ENCODE data around the gene COL21A1. TPM values are rescaled to one million over a fixed set of nuclear protein-coding genes. Genes with fewer than 3 reads are reported as not detected.

Gene COL21A1
- total RNA-seq, 2 experiments from 2014 or later, result not detected

DNA sequence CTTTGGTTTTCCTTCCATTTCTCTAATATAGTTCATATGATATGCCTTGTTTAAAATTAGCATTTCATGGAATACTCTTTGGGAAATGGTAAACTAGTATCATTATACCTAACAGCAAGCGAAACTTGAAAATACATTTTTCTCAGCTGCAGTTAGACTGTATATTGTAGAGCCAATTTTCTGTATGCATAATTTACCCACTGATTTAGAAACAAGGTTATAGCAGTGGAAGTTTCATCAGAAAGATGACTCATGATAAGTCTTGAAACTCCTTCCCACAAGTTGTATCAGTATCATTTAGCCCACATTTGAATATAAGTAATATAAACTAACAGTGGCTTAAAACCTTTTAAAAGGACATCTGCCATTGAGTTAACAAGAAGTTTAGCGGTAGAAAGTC is 207.2 kb downstream of the COL21A1 start:
- DNase-seq (no peak), ATAC-seq (ENCODE audit: poor library complexity) (no peak)
- Mint-ChIP-seq H3K27ac (no peak overlapping the region), H3K9me3 (peaks cover 4% of the 10 kb centered on the region), H3K4me3 (no peak overlapping the region), H3K27me3 (no peaks in the 10 kb centered on the region), H3K4me1 (ENCODE audit: low read depth) (no peaks in the 10 kb centered on the region), H3K36me3 (ENCODE audit: low read depth) (no peaks in the 10 kb centered on the region)
- H3K27me3 ChIP-seq (ENCODE audit: control insufficient read depth in 1 of 2, insufficient read depth in 2 of 2, low read length in 2 of 2), result no peaks in the 10 kb centered on the region
- TF ChIP-seq, protein P1, sequence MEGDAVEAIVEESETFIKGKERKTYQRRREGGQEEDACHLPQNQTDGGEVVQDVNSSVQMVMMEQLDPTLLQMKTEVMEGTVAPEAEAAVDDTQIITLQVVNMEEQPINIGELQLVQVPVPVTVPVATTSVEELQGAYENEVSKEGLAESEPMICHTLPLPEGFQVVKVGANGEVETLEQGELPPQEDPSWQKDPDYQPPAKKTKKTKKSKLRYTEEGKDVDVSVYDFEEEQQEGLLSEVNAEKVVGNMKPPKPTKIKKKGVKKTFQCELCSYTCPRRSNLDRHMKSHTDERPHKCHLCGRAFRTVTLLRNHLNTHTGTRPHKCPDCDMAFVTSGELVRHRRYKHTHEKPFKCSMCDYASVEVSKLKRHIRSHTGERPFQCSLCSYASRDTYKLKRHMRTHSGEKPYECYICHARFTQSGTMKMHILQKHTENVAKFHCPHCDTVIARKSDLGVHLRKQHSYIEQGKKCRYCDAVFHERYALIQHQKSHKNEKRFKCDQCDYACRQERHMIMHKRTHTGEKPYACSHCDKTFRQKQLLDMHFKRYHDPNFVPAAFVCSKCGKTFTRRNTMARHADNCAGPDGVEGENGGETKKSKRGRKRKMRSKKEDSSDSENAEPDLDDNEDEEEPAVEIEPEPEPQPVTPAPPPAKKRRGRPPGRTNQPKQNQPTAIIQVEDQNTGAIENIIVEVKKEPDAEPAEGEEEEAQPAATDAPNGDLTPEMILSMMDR (IDR thresholded peaks at IDR 0.05), result no peak
- POLR2A ChIA-PET, result no interaction called here
- CTCF ChIA-PET, result no interaction called here
- intact Hi-C loops (cut with DNase I, micrococcal nuclease), result no loop called here
- no peaks in the 10 kb centered on the region for H3K4me1 ChIP-seq (ENCODE audit: insufficient read depth, low read length)
- H3K27ac ChIP-seq (ENCODE audit: low read depth in 1 of 2, low read length in 2 of 2), result no peak overlapping the region
- H3K9me3 ChIP-seq (ENCODE audit: control insufficient read depth in 1 of 2, insufficient read depth in 1 of 2, low read length in 2 of 2), result no peaks in the 10 kb centered on the region
- no peaks in the 10 kb centered on the region for H3K36me3 ChIP-seq (ENCODE audit: insufficient read depth, low read length)
- no peak overlapping the region for H3K4me3 ChIP-seq (ENCODE audit: low read length)

DNA sequence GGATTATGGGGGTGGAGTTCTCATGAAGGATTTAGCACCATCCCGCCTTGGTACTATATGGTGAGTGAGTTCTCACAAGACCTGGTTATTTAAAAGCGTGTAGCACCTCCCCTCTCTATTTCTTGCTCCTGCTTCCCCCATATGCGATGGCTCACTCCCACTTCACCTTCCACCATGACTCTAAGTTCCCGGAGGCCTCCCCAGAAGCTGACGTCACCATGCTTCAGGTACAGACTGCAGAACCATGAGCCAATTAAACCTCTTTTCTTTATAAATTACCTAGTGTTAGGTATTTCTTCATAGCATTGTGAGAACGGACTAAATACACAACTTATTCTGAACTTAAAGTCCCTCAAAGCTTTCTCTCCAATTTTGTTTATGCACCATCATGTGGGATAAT is 208.6 kb downstream of the COL21A1 start:
- peaks cover 4% of the 10 kb centered on the region for H3K9me3 Mint-ChIP-seq
- intact Hi-C loops (cut with DNase I, micrococcal nuclease), result loop anchor here in 1 of 2 experiments (5.0 kb wide), 1 partner anchor 71 kb away; no protein-coding TSS in a partner anchor
- TF ChIP-seq, protein P1 (IDR thresholded peaks at IDR 0.05), result no peak
- H3K36me3 Mint-ChIP-seq (ENCODE audit: low read depth), result no peaks in the 10 kb centered on the region
- POLR2A ChIA-PET, result no interaction called here
- H3K4me3 Mint-ChIP-seq, result no peak overlapping the region
- H3K9me3 ChIP-seq (ENCODE audit: control insufficient read depth in 1 of 2, insufficient read depth in 1 of 2, low read length in 2 of 2), result no peaks in the 10 kb centered on the region
- no peaks in the 10 kb centered on the region for H3K4me1 Mint-ChIP-seq (ENCODE audit: low read depth)
- ATAC-seq (ENCODE audit: poor library complexity), result no peak
- H3K27ac ChIP-seq (ENCODE audit: low read depth in 1 of 2, low read length in 2 of 2), result no peak overlapping the region
- DNase-seq, result no peak
- no peaks in the 10 kb centered on the region for H3K4me1 ChIP-seq (ENCODE audit: insufficient read depth, low read length)
- H3K27me3 Mint-ChIP-seq, result no peaks in the 10 kb centered on the region
- H3K27me3 ChIP-seq (ENCODE audit: control insufficient read depth in 1 of 2, insufficient read depth in 2 of 2, low read length in 2 of 2), result no peaks in the 10 kb centered on the region
- no peaks in the 10 kb centered on the region for H3K36me3 ChIP-seq (ENCODE audit: insufficient read depth, low read length)
- H3K27ac Mint-ChIP-seq, result no peak overlapping the region
- CTCF ChIA-PET, result no interaction called here
- H3K4me3 ChIP-seq (ENCODE audit: low read length), result no peak overlapping the region

- Mint-ChIP-seq H3K4me3 (no peak overlapping the region), H3K4me1 (ENCODE audit: low read depth) (no peaks in the 10 kb centered on the region), H3K27me3 (no peaks in the 10 kb centered on the region), H3K36me3 (ENCODE audit: low read depth) (no peaks in the 10 kb centered on the region), H3K27ac (no peak overlapping the region), H3K9me3 (peaks cover 4% of the 10 kb centered on the region)
- TF ChIP-seq, protein P1 (IDR thresholded peaks at IDR 0.05), result no peak
- H3K9me3 ChIP-seq (ENCODE audit: control insufficient read depth in 1 of 2, insufficient read depth in 1 of 2, low read length in 2 of 2), result peaks cover 0 to 3% of the 10 kb centered on the region in 2 experiments
- no peaks in the 10 kb centered on the region for H3K27me3 ChIP-seq (ENCODE audit: control insufficient read depth in 1 of 2, insufficient read depth in 2 of 2, low read length in 2 of 2)
- no peaks in the 10 kb centered on the region for H3K4me1 ChIP-seq (ENCODE audit: insufficient read depth, low read length)
- H3K4me3 ChIP-seq (ENCODE audit: low read length), result no peak overlapping the region
- H3K27ac ChIP-seq (ENCODE audit: low read depth in 1 of 2, low read length in 2 of 2), result no peak overlapping the region
- POLR2A ChIA-PET, result no interaction called here
- no peak for ATAC-seq (ENCODE audit: poor library complexity)
- CTCF ChIA-PET, result no interaction called here
- intact Hi-C loops (cut with DNase I, micrococcal nuclease), result loop anchor here in 1 of 2 experiments (5.0 kb wide), 1 partner anchor 70 kb away; no protein-coding TSS in a partner anchor
- H3K36me3 ChIP-seq (ENCODE audit: insufficient read depth, low read length), result no peaks in the 10 kb centered on the region
- DNase-seq, result no peak
Observed at GRCh38 chr6:56037601-56038000, 209.8 kb downstream of the COL21A1 start.
